Adipocyte (in vitro differentiated cells): Measurements from ENCODE around the gene GLTP.
"Not testable (repeated sequence)": the region's sequence is repeated elsewhere in the genome, so short reads cannot be mapped to it uniquely, and the experiment has no call there.

Experiments
- DNase-seq: peaks from one replicate; pipeline ENCODE4 v3.0.0-alpha.2; 2015; ENCODE audit warnings: low read depth
- H3K27me3 ChIP-seq: replicated peaks from 2 replicates; pipeline ENCODE4 v1.7.0; 2013; ENCODE audit warnings: mild to moderate bottlenecking, low read length, moderate library complexity; ENCODE audit not compliant: control insufficient read depth, insufficient read depth
- H3K36me3 ChIP-seq: 2 replicates; pipeline ENCODE4 v1.7.0; 2013; ENCODE audit warnings: low read length, mild to moderate bottlenecking, moderate library complexity; ENCODE audit not compliant: control insufficient read depth, insufficient read depth, severe bottlenecking
- H3K4me1 ChIP-seq: 2 replicates; pipeline ENCODE4 v1.7.0; 2013; ENCODE audit warnings: mild to moderate bottlenecking, low read length, moderate library complexity; ENCODE audit not compliant: control insufficient read depth, insufficient read depth
- H3K4me3 ChIP-seq: 2 replicates; pipeline ENCODE4 v1.7.0; 2013; ENCODE audit warnings: mild to moderate bottlenecking, low read length, moderate library complexity
- H3K9ac ChIP-seq: 2 replicates; pipeline ENCODE4 v1.7.0; 2013; ENCODE audit warnings: mild to moderate bottlenecking, low read length, moderate library complexity
- H3K9me3 ChIP-seq: 2 replicates; pipeline ENCODE4 v1.7.0; 2013; ENCODE audit warnings: mild to moderate bottlenecking, low read length, moderate library complexity; ENCODE audit not compliant: control insufficient read depth

The GLTP gene

DNA sequence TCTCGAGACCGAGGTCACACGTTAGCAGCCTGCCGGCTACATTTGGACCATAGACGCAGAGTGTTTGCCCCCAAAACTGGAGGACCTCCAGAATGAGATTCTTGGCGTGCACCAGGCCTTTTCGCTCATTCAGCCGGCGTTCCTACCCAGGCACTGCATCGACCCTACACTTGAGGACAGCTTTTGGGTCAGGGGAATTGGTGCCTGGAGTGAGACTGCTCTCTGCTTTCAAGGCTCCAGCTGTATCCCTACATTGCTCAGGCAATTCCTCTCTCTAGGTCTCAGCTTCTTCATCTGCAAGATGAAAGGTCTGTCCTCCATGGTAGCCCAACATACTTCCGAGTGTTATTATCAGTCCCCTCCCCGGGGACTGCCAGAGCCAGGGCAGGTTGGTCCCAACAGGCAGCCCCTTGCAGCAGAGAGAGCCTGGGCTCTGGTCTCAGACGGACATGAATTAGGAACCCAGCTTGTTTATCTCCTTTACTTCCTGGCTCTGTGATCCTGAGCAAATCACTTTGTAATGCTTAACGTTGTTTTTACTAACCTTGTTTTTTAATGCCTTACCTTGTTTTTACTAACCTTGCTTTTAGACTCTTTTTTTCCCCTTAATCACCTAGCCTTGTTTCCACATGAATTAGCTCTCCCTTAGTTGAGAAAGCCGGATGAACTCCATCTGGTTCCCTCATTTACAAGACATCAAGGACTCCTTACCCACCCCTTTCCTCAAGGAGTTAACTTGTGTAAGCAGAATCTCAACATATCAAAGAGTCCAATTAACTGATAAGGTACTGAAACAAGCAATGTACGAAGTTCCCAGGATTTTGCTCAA is 20.6 kb upstream of the GLTP start:
- Histone ChIP-seq H3K4me3 (peak overlapping the region; percentile 99), H3K36me3 (peaks cover 30% of the 10 kb centered on the region), H3K9ac (peak overlapping the region; percentile 94), H3K27me3 (no peaks in the 10 kb centered on the region), H3K9me3 (no peaks in the 10 kb centered on the region), H3K4me1 (peaks cover 17% of the 10 kb centered on the region)
- no peak for DNase-seq

DNA sequence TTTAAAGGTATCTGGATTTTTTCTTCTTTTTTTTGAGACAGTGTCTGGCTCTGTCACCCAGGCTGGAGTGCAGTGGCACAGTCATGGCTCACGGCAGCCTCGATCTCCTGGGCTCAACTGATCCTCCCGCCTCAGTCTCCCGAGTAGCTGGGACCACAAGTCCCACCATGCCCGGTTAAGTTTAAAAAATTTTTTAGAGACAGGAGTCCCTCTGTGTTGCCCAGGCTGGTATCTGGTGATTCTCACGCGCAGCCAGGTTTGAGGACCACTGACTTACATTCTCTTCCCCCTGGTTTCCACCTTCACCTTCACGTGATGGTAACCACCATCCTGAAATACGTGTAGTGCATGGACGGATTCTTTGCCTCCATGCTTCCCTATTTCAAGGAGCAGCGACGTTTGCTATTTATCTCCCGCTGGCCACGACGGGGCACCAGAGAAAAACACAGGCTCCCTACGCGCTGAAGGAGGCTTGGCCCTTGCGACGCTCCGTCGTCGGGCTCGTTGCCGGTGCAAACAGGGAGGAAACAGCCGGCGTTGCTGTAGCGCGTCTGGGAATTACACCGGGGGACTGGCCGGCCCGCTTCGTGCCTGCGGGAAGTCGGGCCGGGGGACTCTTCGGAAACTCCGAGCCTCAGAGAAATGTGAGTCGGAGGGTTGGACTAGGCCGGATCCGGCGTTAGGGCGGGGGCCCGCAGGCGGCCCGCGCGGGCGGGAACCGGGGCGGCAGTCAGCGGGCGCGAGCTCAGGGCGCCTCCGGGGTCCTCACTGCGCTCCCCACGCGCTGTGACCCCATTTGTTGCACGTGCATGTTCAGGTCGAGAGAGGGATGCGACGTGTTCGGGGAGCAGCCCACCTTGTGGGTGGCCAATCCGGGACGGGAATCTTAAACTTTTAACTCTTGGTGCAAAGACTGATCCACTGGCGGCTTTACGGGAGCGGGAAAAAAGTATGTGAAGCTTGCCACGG is 19.7 kb upstream of the GLTP start, which contains the start of gene TCHP:
TSS of gene TCHP (plus strand) at position 492 of the 969 bp plus-strand sequence. CDS start 2,753 bp downstream, outside the sequence.
- peak; percentile 94 for DNase-seq
- Histone ChIP-seq H3K36me3 (peaks cover 21% of the 10 kb centered on the region), H3K9ac (peak within 1 kb of the TSS; percentile 94), H3K9me3 (no peaks in the 10 kb centered on the region), H3K4me1 (peaks cover 17% of the 10 kb centered on the region), H3K27me3 (no peaks in the 10 kb centered on the region), H3K4me3 (peak within 1 kb of the TSS; percentile 99)

GRCh38 chr12:109899345-109899744 is 19.0 kb upstream of the GLTP start:
- Histone ChIP-seq H3K36me3 (peaks cover 14% of the 10 kb centered on the region), H3K9ac (peak overlapping the region; percentile 94), H3K4me3 (peak overlapping the region; percentile 99), H3K4me1 (peaks cover 17% of the 10 kb centered on the region)
- H3K9me3 ChIP-seq, H3K27me3 ChIP-seq, DNase-seq: not testable (repeated sequence)

DNA sequence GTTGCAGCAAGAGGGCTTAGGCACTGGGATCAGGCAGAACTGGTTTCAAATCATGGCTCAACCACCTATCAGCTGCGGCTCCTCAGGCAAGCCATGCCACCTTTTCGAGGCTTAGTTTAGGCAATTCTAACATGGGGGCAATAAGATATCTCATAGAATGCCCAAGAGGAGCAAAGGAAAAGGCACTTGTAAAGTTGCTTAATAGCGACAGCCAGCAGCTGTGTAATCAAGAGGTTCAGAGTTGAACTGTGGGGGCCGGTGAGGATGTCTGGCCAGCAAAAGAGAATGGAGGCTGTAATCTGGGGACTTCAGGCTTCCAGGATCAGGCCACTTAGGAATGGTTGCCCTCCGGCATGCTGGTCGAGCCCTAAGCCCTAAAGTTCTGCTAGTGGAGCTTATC is 16.7 kb upstream of the GLTP start:
- Histone ChIP-seq H3K9ac (no peak overlapping the region), H3K36me3 (no peaks in the 10 kb centered on the region), H3K4me3 (no peak overlapping the region), H3K4me1 (peaks cover 17% of the 10 kb centered on the region), H3K27me3 (no peaks in the 10 kb centered on the region), H3K9me3 (no peaks in the 10 kb centered on the region)
- DNase-seq: no peak

DNA sequence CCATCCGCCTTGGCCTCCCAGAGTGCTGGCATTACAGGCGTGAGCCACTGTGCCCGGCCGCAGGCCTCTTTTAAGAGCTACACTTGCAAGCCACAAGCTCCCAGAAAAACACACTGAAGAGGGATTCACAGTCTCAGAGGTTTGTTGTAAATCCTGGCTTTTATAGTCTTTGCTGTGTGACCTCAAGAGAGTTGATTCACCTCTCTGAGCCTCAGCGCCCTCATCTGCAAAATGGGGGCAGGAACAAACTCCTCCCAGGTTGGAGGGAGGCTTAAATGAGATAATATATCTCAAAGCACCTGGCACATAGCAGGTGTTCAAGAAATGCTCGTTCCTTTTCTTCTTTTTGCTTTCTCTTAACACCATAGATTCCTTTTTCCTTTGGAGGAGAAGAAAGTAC is 15.8 kb upstream of the GLTP start:
- no peaks in the 10 kb centered on the region for H3K27me3 ChIP-seq
- DNase-seq: no peak
- H3K9ac ChIP-seq: no peak overlapping the region
- H3K36me3 ChIP-seq: no peaks in the 10 kb centered on the region
- no peaks in the 10 kb centered on the region for H3K9me3 ChIP-seq
- H3K4me3 ChIP-seq: no peak overlapping the region
- peaks cover 11% of the 10 kb centered on the region for H3K4me1 ChIP-seq

- H3K9me3 ChIP-seq: no peaks in the 10 kb centered on the region
- no peaks in the 10 kb centered on the region for H3K27me3 ChIP-seq
- H3K4me1 ChIP-seq: peaks cover 6% of the 10 kb centered on the region
- DNase-seq: no peak
- no peaks in the 10 kb centered on the region for H3K36me3 ChIP-seq
- no peak overlapping the region for H3K4me3 ChIP-seq
- H3K9ac ChIP-seq: no peak overlapping the region
Measured at GRCh38 chr12:109894939-109895338, 14.6 kb upstream of the GLTP start.

DNA sequence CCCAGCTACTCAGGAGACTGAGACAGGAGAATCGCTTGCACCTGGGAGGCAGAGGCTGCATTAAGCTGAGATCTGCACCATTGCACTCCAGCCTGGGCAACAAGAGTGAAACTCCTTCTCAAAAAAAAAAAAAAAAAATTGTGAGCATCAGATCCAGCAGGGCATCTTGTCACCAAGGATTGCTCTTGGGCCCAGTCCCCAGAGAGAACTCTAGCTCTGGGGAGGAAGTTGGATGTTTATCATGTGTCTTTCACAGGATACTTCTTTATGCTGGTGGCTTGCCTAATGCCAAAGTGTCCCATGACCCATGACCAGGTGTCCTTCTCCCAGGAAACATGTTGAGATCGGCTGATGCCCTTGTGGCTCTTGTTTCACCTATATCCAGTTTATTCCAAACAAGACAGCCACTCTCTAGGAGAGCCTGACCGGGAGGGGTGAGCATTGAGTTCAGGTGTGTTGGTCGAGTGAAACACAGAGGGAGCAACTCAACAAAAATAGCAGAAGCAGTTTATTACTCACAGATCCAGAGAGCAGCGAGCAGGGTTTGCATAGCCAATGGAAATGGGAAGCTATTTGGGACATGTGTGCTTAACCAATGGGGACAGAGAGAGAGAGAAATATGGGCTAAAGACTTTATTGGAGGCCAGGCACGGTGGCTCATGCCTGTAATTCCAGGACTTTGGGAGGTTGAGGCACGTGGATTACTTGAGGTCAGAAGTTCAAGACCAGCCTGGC is 13.1 kb upstream of the GLTP start:
- Histone ChIP-seq H3K4me1 (peaks cover 12% of the 10 kb centered on the region), H3K9me3 (no peaks in the 10 kb centered on the region), H3K4me3 (no peak overlapping the region), H3K36me3 (no peaks in the 10 kb centered on the region), H3K27me3 (no peaks in the 10 kb centered on the region), H3K9ac (no peak overlapping the region)
- DNase-seq: no peak

GRCh38 chr12:109892748-109893147 is 12.4 kb upstream of the GLTP start:
- Histone ChIP-seq H3K4me1 (peaks cover 19% of the 10 kb centered on the region), H3K4me3 (no peak overlapping the region), H3K9me3 (no peaks in the 10 kb centered on the region), H3K9ac (no peak overlapping the region), H3K36me3 (no peaks in the 10 kb centered on the region), H3K27me3 (no peaks in the 10 kb centered on the region)
- no peak for DNase-seq

DNA sequence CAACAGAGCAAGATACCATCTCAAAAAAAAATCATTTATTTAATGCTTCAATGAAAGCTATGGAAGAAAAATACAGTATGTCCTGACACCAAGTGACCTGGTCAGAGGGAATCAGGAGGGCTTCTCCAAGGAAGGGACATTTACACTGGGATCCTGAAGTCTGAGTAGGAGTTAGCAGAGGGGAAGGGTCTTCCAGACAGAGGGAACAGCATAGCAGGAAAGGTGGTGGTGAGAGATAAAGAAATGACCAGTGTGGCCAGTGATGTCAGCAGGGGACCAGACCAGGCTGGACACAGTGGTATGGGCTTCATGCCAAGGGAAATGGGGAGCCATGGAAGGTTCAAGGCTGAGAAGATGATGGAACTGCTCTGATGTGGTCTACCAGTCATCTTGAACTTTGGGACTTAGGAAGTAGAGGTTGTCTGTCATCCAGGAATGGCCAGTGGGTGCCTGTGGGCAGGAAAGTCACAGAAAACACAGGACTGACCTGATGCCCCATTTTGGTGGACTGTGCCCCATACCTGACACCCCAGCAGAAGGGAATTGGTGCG is 11.9 kb upstream of the GLTP start:
- Histone ChIP-seq H3K4me1 (peaks cover 20% of the 10 kb centered on the region), H3K36me3 (no peaks in the 10 kb centered on the region), H3K9ac (no peak overlapping the region), H3K4me3 (no peak overlapping the region), H3K9me3 (no peaks in the 10 kb centered on the region), H3K27me3 (no peaks in the 10 kb centered on the region)
- DNase-seq: no peak

- peaks cover 20% of the 10 kb centered on the region for H3K4me1 ChIP-seq
- not testable (repeated sequence) for H3K36me3 ChIP-seq, H3K9ac ChIP-seq, H3K9me3 ChIP-seq, H3K4me3 ChIP-seq, H3K27me3 ChIP-seq, DNase-seq
Measured at GRCh38 chr12:109891731-109892130, 11.4 kb upstream of the GLTP start.
